Ureter (tissue), 1 donor: ENCODE data around the gene MRPL33. TPM values are rescaled to one million over a fixed set of nuclear protein-coding genes. Genes with fewer than 3 reads are reported as not detected.

Source experiments
- DNase-seq: peaks from one replicate; pipeline ENCODE4 v3.0.0-alpha.2; 2020; ENCODE audit warnings: low spot score
- total RNA-seq: library from RNA; stranded (reverse); gene quantifications from one replicate; pipeline ENCODE4 v1.2.4, GENCODE V29; 2023
- donor health status: DM: yes; HTN: yes; CAD: no.

The MRPL33 gene
- total RNA-seq, 1 donor from 2014 or later, result 60.1 TPM

- DNase-seq, result no peak
These were observed 5.2 kb downstream of the MRPL33 start for GRCh38 chr2:27776696-27777095.

GRCh38 chr2:27779417-27780055 lies 8.0 kb downstream of the MRPL33 start:
- no peak for DNase-seq

- DNase-seq, result no peak
These were observed 10.0 kb downstream of the MRPL33 start for GRCh38 chr2:27781496-27781895.

GRCh38 chr2:27782701-27783100 lies 11.2 kb downstream of the MRPL33 start:
- no peak for DNase-seq

GRCh38 chr2:27790796-27791195 lies 19.3 kb downstream of the MRPL33 start:
- DNase-seq, result no peak

- no peak for DNase-seq
These were observed 21.2 kb downstream of the MRPL33 start for GRCh38 chr2:27792759-27793158.

GRCh38 chr2:27795093-27795834 lies 23.7 kb downstream of the MRPL33 start:
- DNase-seq, result no peak

GRCh38 chr2:27795868-27796277 lies 24.4 kb downstream of the MRPL33 start:
- DNase-seq, result no peak

- no peak for DNase-seq
These were observed 25.6 kb downstream of the MRPL33 start for GRCh38 chr2:27796791-27797765.

GRCh38 chr2:27797841-27798240 lies 26.3 kb downstream of the MRPL33 start:
- DNase-seq, result no peak

GRCh38 chr2:27798486-27798885 lies 27.0 kb downstream of the MRPL33 start:
- DNase-seq, result no peak

- no peak for DNase-seq
These were observed 27.6 kb downstream of the MRPL33 start for GRCh38 chr2:27798948-27799645.

GRCh38 chr2:27799646-27800010 lies 28.1 kb downstream of the MRPL33 start:
- no peak for DNase-seq

GRCh38 chr2:27800856-27801255 lies 29.3 kb downstream of the MRPL33 start:
- no peak for DNase-seq

GRCh38 chr2:27802547-27802946 lies 31.0 kb downstream of the MRPL33 start:
- no peak for DNase-seq

GRCh38 chr2:27803046-27803445 lies 31.5 kb downstream of the MRPL33 start:
- no peak for DNase-seq

- no peak for DNase-seq
These were observed 32.6 kb downstream of the MRPL33 start for GRCh38 chr2:27804146-27804545.

GRCh38 chr2:27805180-27805579 lies 33.7 kb downstream of the MRPL33 start:
- no peak for DNase-seq

- no peak for DNase-seq
These were observed 35.0 kb downstream of the MRPL33 start for GRCh38 chr2:27806311-27807059.

- DNase-seq, result no peak
These were observed 36.0 kb downstream of the MRPL33 start for GRCh38 chr2:27807476-27807875.

GRCh38 chr2:27808418-27808817 lies 36.9 kb downstream of the MRPL33 start:
- no peak for DNase-seq
